ENCODE measurements around the gene RAB27B.

Gene RAB27B

GRCh38 chr18:54878159-54878622, 49.9 kb downstream of the RAB27B start:
- Histone ChIP-seq H3K9ac (no peak overlapping the region), H2AFZ (no peak overlapping the region), H3K9me3 (ENCODE audit: control insufficient read depth, low read length) (no peaks in the 10 kb centered on the region), H3K27me3 (ENCODE audit: control insufficient read depth, insufficient read depth, low read length) (no peaks in the 10 kb centered on the region), H3K4me3 (ENCODE audit: low read depth, low read length) (no peak overlapping the region), H3K36me3 (ENCODE audit: control insufficient read depth, insufficient read depth, low read length) (no peaks in the 10 kb centered on the region), H3K4me2 (ENCODE audit: low read length) (no peak overlapping the region), H3K27ac (no peak overlapping the region), H3K4me1 (peaks cover 5% of the 10 kb centered on the region), H3K79me2 (no peaks in the 10 kb centered on the region)
- no peak for TF ChIP-seq CTCF (IDR thresholded peaks at IDR 0.05)

GRCh38 chr18:54878659-54879358, 50.5 kb downstream of the RAB27B start:
- Histone ChIP-seq H3K4me1 (peaks cover 5% of the 10 kb centered on the region), H3K27me3 (ENCODE audit: control insufficient read depth, insufficient read depth, low read length) (no peaks in the 10 kb centered on the region), H3K36me3 (ENCODE audit: control insufficient read depth, insufficient read depth, low read length) (no peaks in the 10 kb centered on the region), H2AFZ (no peak overlapping the region), H3K79me2 (no peaks in the 10 kb centered on the region), H3K4me2 (ENCODE audit: low read length) (no peak overlapping the region), H3K9ac (no peak overlapping the region), H3K27ac (no peak overlapping the region), H3K9me3 (ENCODE audit: control insufficient read depth, low read length) (no peaks in the 10 kb centered on the region), H3K4me3 (ENCODE audit: low read depth, low read length) (no peak overlapping the region)
- TF ChIP-seq CTCF (IDR thresholded peaks at IDR 0.05) = no peak

GRCh38 chr18:54879691-54880090, 51.4 kb downstream of the RAB27B start:
- H3K9me3 ChIP-seq (ENCODE audit: control insufficient read depth, low read length) = no peaks in the 10 kb centered on the region
- no peak overlapping the region for H3K27ac ChIP-seq
- H3K4me1 ChIP-seq = peaks cover 5% of the 10 kb centered on the region
- no peaks in the 10 kb centered on the region for H3K79me2 ChIP-seq
- H3K9ac ChIP-seq = no peak overlapping the region
- H2AFZ ChIP-seq = no peak overlapping the region
- H3K4me3 ChIP-seq (ENCODE audit: low read depth, low read length) = no peak overlapping the region
- TF ChIP-seq CTCF (IDR thresholded peaks at IDR 0.05) = no peak
- H3K4me2 ChIP-seq (ENCODE audit: low read length) = no peak overlapping the region
- no peaks in the 10 kb centered on the region for H3K27me3 ChIP-seq (ENCODE audit: control insufficient read depth, insufficient read depth, low read length)
- no peaks in the 10 kb centered on the region for H3K36me3 ChIP-seq (ENCODE audit: control insufficient read depth, insufficient read depth, low read length)

GRCh38 chr18:54880395-54881105, 52.3 kb downstream of the RAB27B start:
- no peaks in the 10 kb centered on the region for H3K36me3 ChIP-seq (ENCODE audit: control insufficient read depth, insufficient read depth, low read length)
- no peaks in the 10 kb centered on the region for H3K79me2 ChIP-seq
- no peak overlapping the region for H3K9ac ChIP-seq
- H3K9me3 ChIP-seq (ENCODE audit: control insufficient read depth, low read length) = no peaks in the 10 kb centered on the region
- no peak for TF ChIP-seq CTCF (IDR thresholded peaks at IDR 0.05)
- H3K4me3 ChIP-seq (ENCODE audit: low read depth, low read length) = no peak overlapping the region
- no peak overlapping the region for H2AFZ ChIP-seq
- no peak overlapping the region for H3K27ac ChIP-seq
- H3K4me2 ChIP-seq (ENCODE audit: low read length) = no peak overlapping the region
- H3K27me3 ChIP-seq (ENCODE audit: control insufficient read depth, insufficient read depth, low read length) = no peaks in the 10 kb centered on the region
- H3K4me1 ChIP-seq = peaks cover 5% of the 10 kb centered on the region
